Gastrocnemius medialis (tissue), 4 donors: ENCODE results near the gene PGAM2.

Experiments used
- CTCF ChIP-seq, 5 experiments: fragments of 450-650 bp in 3 of 5; fragments of 200-600 bp in 2 of 5; sonication (generic) in 2 of 5; IDR thresholded peaks in 4 of 5; conservative IDR thresholded peaks in 1 of 5; 1 replicate in 4 of 5; 2 replicates in 1 of 5; pipeline ENCODE4 v1.5.1; 2016 to 2019; ENCODE audit warnings: antibody characterized with exemption in 5 of 5, mild to moderate bottlenecking in 3 of 5, moderate library complexity in 3 of 5
- POLR2A ChIP-seq, 2 donors: fragments of 450-650 bp; IDR thresholded peaks; one replicate each; pipeline ENCODE4 v1.6.1; 2017; ENCODE audit warnings: antibody characterized with exemption in 2 of 2, mild to moderate bottlenecking in 2 of 2, moderate library complexity in 2 of 2

- TF ChIP-seq POLR2A (IDR thresholded peaks at IDR 0.05) (no peak), CTCF (IDR thresholded peaks at IDR 0.05 in 4 of 5, conservative IDR thresholded peaks at IDR 0.05 in 1 of 5) (no peak)
Measured at GRCh38 chr7:44066494-44067063, 1.2 kb upstream of the PGAM2 start.
